Measurements from ENCODE around the gene MYOZ2. TPM values are rescaled to one million over a fixed set of nuclear protein-coding genes. Genes with fewer than 3 reads are reported as not detected.

MYOZ2 gene
- total RNA-seq, 4 donors from 2014 or later = 0.20 to 2.3 (median 0.78) TPM

DNA sequence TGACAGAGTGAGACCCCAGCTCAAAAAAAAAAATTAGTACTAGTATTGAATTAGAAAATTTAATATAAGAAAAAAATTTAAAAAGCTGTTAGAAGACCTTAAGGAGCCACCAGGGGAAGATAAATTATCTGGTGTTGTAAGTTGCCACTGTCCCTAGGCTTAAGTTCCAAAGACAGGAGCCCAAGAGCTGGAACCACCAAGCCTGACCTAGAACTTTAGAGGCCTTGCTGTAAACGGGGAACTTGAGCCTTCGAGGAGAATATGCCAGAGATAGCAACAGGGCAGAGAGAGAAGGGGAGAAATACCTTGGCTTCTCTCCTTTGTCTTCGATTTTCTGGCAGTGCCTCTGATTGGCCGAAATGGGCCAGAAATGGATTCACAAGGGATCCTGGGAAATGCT is 85.8 kb downstream of the MYOZ2 start:
- H3K4me1 ChIP-seq = peaks cover 0 to 39% (median 11%) of the 10 kb centered on the region in 3 donors
- H3K4me3 ChIP-seq = no peak overlapping the region
- H3K9me3 ChIP-seq = no peaks in the 10 kb centered on the region
- TF ChIP-seq, protein P1, sequence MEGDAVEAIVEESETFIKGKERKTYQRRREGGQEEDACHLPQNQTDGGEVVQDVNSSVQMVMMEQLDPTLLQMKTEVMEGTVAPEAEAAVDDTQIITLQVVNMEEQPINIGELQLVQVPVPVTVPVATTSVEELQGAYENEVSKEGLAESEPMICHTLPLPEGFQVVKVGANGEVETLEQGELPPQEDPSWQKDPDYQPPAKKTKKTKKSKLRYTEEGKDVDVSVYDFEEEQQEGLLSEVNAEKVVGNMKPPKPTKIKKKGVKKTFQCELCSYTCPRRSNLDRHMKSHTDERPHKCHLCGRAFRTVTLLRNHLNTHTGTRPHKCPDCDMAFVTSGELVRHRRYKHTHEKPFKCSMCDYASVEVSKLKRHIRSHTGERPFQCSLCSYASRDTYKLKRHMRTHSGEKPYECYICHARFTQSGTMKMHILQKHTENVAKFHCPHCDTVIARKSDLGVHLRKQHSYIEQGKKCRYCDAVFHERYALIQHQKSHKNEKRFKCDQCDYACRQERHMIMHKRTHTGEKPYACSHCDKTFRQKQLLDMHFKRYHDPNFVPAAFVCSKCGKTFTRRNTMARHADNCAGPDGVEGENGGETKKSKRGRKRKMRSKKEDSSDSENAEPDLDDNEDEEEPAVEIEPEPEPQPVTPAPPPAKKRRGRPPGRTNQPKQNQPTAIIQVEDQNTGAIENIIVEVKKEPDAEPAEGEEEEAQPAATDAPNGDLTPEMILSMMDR (IDR thresholded peaks at IDR 0.05) = no peak
- TF ChIP-seq POLR2AphosphoS5 (IDR thresholded peaks at IDR 0.05) = no peak
- TF ChIP-seq POLR2A (IDR thresholded peaks at IDR 0.05) = no peak
- no peak for TF ChIP-seq EP300 (IDR thresholded peaks at IDR 0.05)
- H3K27ac ChIP-seq = no peak overlapping the region
- no peak for ATAC-seq
- no peaks in the 10 kb centered on the region for H3K27me3 ChIP-seq
- peaks cover 0 to 74% of the 10 kb centered on the region in 2 donors for H3K36me3 ChIP-seq
- 96% methylated on average over 4 of the region's 4 CpGs; no CpG with 5 or more reads in 1 of the 2 donors for WGBS, 2 donors (ENCODE audit: low coverage in 1 of 2)

DNA sequence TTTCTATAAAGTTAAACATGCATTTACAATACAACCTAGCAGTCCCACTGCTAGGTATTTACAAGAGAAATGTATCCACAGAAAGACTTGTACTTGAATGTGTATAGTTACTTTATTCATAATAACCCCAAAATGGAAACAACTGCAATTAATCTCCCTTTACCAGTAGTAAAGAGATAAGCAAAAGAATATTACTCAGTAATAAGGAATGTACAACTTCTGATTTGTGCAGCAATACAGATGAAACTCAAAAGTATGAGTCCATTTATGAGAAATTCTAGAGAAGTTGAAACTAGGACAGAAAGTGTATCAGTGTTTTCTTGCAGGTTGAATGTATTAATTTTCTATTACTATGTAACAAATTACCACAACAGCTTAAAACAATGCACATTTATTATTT is 92.1 kb downstream of the MYOZ2 start:
- Histone ChIP-seq H3K9me3 (no peaks in the 10 kb centered on the region), H3K27ac (no peak overlapping the region), H3K4me3 (no peak overlapping the region), H3K27me3 (no peaks in the 10 kb centered on the region), H3K36me3 (peaks cover 0 to 68% of the 10 kb centered on the region in 2 donors), H3K4me1 (peaks cover 0 to 42% (median 2%) of the 10 kb centered on the region in 3 donors)
- TF ChIP-seq, protein P1 (IDR thresholded peaks at IDR 0.05) = no peak
- no peak for TF ChIP-seq POLR2AphosphoS5 (IDR thresholded peaks at IDR 0.05)
- no peak for TF ChIP-seq POLR2A (IDR thresholded peaks at IDR 0.05)
- TF ChIP-seq EP300 (IDR thresholded peaks at IDR 0.05) = no peak
- ATAC-seq = no peak

DNA sequence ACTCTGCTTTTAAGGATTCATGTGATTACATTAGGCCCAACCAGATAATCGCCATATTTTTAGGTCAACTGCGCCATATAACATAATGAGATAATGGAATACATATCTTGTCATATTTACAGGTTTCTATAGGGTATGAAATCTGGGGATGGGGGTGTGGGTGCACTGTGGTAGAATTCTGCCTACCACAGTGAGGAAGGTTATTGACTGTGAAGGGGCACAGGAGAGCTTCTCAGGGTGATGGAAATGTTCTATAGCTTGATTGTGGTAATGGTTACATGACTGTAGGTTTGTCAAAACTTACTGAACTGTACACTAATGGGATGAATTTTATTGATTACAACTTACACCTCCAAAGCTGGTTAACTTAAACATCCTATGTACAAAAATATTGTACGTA is 92.8 kb downstream of the MYOZ2 start:
- TF ChIP-seq POLR2A (IDR thresholded peaks at IDR 0.05) (no peak), EP300 (IDR thresholded peaks at IDR 0.05) (no peak), POLR2AphosphoS5 (IDR thresholded peaks at IDR 0.05) (no peak)
- TF ChIP-seq, protein P1 (IDR thresholded peaks at IDR 0.05) = no peak
- no peaks in the 10 kb centered on the region for H3K9me3 ChIP-seq
- no peak overlapping the region for H3K4me3 ChIP-seq
- no peaks in the 10 kb centered on the region for H3K27me3 ChIP-seq
- H3K27ac ChIP-seq = no peak overlapping the region
- WGBS, 2 donors (ENCODE audit: low coverage in 1 of 2) = 100% methylated on average over 3 of the region's 3 CpGs
- no peak for ATAC-seq
- peaks cover 0 to 61% of the 10 kb centered on the region in 2 donors for H3K36me3 ChIP-seq
- H3K4me1 ChIP-seq = peaks cover 0 to 48% (median 2%) of the 10 kb centered on the region in 3 donors

DNA sequence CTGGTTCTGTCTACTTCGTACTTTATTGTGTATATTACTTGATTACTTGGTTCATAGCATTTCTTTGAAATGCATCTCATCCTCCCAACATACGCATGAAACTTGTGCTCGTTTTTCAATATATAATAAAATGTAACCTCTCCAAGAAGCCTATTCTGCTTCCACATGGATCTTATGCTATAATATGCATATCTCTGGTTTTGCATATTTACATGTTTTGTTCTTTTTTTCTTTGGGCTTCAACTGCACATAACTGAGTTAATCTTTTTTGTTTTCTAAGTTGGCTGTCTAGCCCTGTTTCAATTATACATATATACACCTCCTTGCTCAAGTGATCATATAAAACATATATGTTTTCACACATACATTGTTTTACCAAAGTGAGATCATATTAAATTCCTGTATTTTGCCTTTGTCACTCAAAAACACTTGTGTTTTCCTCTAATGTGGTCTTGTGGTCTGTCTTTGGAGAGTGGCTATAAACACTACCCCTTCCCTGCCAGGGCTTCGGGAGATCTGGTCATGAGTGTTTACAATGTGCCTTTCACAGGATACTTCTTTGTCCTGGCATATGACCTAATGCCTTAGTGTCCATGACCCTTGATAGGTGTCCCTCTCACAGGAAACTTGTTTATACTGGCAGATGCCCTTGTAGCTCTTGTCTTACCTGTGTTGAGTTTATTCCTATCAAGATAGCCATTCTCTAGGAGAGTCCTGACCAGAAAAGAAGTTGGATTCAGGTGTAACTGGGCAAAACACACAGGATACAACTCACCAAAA is 94.5 kb downstream of the MYOZ2 start:
- ATAC-seq = no peak
- H3K36me3 ChIP-seq = peaks cover 0 to 49% of the 10 kb centered on the region in 2 donors
- H3K9me3 ChIP-seq = no peaks in the 10 kb centered on the region
- H3K4me1 ChIP-seq = peaks cover 6 to 64% (median 9%) of the 10 kb centered on the region in 3 donors
- TF ChIP-seq EP300 (IDR thresholded peaks at IDR 0.05) (no peak), POLR2A (IDR thresholded peaks at IDR 0.05) (no peak), POLR2AphosphoS5 (IDR thresholded peaks at IDR 0.05) (no peak)
- TF ChIP-seq, protein P1 (IDR thresholded peaks at IDR 0.05) = no peak
- 67 to 89% methylated on average over 4 of the region's 4 CpGs for WGBS, 2 donors (ENCODE audit: low coverage in 1 of 2)
- H3K27ac ChIP-seq = no peak overlapping the region
- H3K27me3 ChIP-seq = no peaks in the 10 kb centered on the region
- no peak overlapping the region for H3K4me3 ChIP-seq

DNA sequence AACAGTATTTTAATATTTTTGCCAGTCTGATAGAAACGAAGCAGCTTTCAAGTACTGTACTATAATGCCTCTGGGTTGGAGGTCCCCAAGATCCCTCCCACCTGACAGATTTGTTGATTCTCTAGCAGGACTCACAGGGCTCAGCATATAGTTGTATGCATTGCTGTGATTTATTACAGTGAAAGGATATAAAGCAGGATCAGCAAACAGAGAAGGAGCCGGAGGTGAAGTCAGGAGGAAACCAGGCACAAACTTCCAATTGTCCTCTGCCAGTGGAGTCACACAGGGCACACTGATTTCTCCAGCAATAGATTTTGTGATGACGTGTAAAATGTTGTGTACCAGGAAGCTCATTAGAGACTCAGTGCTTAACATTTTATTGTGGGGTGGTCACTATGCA is 95.9 kb downstream of the MYOZ2 start:
- TF ChIP-seq EP300 (IDR thresholded peaks at IDR 0.05) (no peak), POLR2A (IDR thresholded peaks at IDR 0.05) (no peak), POLR2AphosphoS5 (IDR thresholded peaks at IDR 0.05) (no peak)
- TF ChIP-seq, protein P1 (IDR thresholded peaks at IDR 0.05) = no peak
- Histone ChIP-seq H3K36me3 (peaks cover 4 to 57% of the 10 kb centered on the region in 2 donors), H3K27me3 (no peaks in the 10 kb centered on the region), H3K27ac (no peak overlapping the region), H3K4me1 (peaks cover 6 to 67% (median 9%) of the 10 kb centered on the region in 3 donors), H3K4me3 (no peak overlapping the region), H3K9me3 (no peaks in the 10 kb centered on the region)
- ATAC-seq = no peak
- 70 to 74% methylated on average over 3 of the region's 3 CpGs for WGBS, 2 donors (ENCODE audit: low coverage in 1 of 2)
